SK-N-SH treated with all-trans-retinoic acid at 6 μM for 48 hours (cell line): ENCODE data around the gene FOXD3.
"Not testable (repeated sequence)": the region's sequence is repeated elsewhere in the genome, so short reads cannot be mapped to it uniquely, and the experiment has no call there.

Experiments used
- OSR1 ChIP-seq: fragments of 250-450 bp; sonication (Bioruptor Pico); IDR thresholded peaks from 2 replicates; pipeline ENCODE4 v1.8.0; 2022; ENCODE audit warnings: moderate library complexity, mild to moderate bottlenecking, inconsistent platforms
- PPARA ChIP-seq: fragments of 250-450 bp; sonication (Bioruptor Pico); IDR thresholded peaks from 2 replicates; pipeline ENCODE4 v1.5.0; 2020; ENCODE audit warnings: mild to moderate bottlenecking, borderline replicate concordance
- SNAI2 ChIP-seq: fragments of 250-450 bp; sonication (Bioruptor Pico); IDR thresholded peaks from 2 replicates; pipeline ENCODE4 v1.5.0; 2020; ENCODE audit warnings: mild to moderate bottlenecking, moderate library complexity
- ZC3H10 ChIP-seq: fragments of 250-450 bp; sonication (Bioruptor Pico); IDR thresholded peaks from 2 replicates; pipeline ENCODE4 v1.5.1; 2021; ENCODE audit warnings: mild to moderate bottlenecking, moderate library complexity
- ZFP3 ChIP-seq: fragments of 250-450 bp; sonication (Bioruptor Pico); IDR thresholded peaks from 2 replicates; pipeline ENCODE4 v1.5.0; 2020; ENCODE audit warnings: mild to moderate bottlenecking, moderate library complexity

DNA sequence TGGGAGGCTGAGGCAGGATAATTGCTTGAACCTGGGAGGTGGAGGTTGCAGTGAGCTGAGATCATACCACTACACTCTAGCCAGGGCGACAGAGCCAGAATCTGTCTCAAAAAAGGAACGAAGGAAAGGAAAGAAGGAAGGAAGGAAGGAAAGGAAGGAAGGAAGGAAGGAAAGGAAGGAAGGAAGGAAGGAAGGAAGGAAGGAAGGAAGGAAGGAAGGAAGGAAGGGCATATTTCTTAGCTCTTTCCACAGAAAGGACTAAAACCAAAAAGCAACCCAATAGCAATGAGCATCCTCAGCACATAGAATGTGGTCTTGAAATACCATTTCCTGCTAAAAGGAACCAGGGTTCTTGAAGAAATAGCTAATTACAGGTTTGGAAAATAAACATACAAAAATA lies 33.9 kb downstream of the FOXD3 start:
- not testable (repeated sequence) for TF ChIP-seq PPARA; ZC3H10 (CRISPR knock-in tag); ZFP3 (CRISPR knock-in tag); SNAI2 (CRISPR knock-in tag); OSR1 (CRISPR knock-in tag)
